ENCODE data around the gene TPCN2.
A peak's percentile ranks its signal among the peaks of the same experiment; 100 is the strongest.
"Not testable (repeated sequence)": the region's sequence is repeated elsewhere in the genome, so short reads cannot be mapped to it uniquely, and the experiment has no call there.

TPCN2 gene

DNA sequence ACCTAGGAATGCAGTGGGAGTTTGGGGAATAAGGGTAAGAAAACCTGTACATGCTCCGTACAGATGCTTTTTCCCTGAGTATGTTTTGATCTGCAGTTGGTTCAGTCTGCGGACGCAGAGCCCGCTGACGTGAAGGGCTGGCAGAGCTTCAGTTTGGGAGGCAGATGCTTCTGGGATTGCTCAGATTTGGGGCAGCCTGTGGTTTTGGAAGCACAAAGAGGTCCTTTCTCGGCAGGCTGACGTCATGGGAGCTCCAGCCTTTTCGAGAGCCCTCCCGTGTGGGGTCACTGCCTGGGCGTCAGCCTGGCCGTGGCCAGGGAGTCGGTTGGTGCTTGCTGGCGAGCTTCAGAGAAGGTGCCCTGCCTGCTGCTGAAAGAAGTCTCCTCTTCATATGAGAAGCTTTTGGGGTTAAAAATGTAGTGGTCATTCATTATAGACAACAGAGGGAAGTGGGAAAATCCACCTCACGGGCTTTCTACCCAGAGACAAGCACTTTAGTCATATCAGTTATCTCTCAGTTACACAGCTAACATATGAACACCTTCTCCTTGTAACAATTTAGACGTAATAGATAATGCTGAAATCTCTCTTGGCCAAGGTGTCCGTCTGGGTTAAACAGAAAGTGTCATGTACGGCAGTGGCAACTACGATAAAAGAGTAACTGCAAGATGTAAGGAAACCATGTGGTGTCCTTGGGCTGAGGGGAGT lies 26.8 kb downstream of the TPCN2 start:
- DNase-seq (ENCODE audit: low read depth in 3 of 3, low spot score in 1 of 3) = no peak

DNA sequence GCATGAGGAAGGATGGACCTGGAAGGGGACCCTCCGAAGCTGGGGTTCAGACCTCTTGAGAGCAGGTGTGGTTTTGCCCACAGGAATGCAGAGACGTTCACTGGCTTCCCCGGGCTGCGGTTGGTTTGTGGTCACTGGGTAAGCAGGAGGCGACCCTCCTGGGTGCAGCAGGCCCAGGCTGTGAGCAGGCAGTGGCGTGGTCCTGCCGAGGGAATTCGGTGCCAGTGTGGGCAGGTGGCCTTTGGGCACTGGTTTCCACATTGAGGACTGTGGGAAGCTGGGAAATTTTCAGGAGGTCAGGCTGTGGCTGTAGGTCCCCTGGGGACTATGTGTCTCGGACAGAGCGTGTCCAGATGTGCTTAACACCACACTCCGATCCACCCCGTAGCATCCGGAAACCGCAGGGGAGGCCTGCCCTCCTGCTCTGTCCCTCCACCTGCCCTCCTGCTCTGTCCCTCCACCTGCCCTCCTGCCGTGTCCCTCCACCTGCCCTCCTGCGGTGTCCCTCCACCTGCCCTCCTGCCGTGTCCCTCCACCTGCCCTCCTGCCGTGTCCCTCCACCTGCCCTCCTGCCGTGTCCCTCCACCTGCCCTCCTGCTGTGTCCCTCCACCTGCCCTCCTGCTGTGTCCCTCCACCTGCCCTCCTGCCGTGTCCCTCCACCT lies 27.5 kb downstream of the TPCN2 start:
- DNase-seq (ENCODE audit: low read depth in 3 of 3, low spot score in 1 of 3) = no peak

GRCh38 chr11:69076977-69077376 lies 28.2 kb downstream of the TPCN2 start:
- DNase-seq (ENCODE audit: low read depth in 3 of 3, low spot score in 1 of 3) = not testable (repeated sequence)

DNA sequence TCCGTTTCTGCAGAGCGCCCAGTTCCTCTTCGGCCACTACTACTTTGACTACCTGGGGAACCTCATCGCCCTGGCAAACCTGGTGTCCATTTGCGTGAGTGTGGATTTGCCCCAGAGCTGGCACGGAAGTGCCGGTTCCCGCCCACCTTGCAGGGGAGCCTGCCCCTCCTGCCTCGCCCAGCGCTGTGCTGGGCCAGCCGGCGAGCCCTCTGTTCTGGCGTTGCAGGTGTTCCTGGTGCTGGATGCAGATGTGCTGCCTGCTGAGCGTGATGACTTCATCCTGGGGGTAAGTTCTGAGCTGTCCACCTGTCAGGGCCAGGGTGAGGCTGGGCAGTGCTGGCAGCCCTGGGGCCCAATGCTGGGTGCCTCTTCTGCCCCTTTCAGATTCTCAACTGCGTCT lies 29.8 kb downstream of the TPCN2 start:
- DNase-seq (ENCODE audit: low read depth in 3 of 3, low spot score in 1 of 3) = no peak

DNA sequence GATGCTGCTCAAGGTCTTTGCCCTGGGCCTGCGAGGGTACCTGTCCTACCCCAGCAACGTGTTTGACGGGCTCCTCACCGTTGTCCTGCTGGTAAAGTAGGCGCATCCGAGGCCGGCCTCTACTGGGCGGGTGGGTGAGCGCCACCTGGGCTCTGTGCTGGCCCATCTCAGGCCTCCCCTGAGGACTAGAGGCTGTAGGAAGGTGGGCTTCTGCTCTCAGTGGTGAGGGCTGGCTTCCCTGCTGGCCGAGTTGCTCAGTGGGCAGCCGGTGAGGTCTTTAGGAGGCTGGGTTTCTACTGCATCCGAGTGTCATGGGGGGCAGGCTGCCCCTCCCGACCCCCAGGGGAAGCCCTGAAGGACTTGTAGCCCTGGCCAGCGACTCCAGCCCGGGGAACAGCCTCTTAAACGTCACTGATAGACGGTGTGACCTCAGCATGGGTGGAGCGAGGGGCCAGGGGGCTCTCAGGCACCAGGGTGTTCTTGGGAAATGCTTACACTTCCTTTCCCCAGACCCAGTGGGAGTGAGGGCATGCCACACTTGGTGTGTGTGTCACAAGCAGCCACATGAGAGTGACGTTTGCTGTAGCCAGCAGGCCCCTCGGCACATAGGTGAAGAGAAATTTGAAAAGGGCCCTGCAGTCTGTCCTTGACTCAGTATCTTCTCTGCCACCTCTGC lies 30.3 kb downstream of the TPCN2 start:
- no peak for DNase-seq (ENCODE audit: low read depth in 3 of 3, low spot score in 1 of 3)

- DNase-seq (ENCODE audit: low read depth in 3 of 3, low spot score in 1 of 3) = no peak
Observed at GRCh38 chr11:69079661-69080256, 31.0 kb downstream of the TPCN2 start.

DNA sequence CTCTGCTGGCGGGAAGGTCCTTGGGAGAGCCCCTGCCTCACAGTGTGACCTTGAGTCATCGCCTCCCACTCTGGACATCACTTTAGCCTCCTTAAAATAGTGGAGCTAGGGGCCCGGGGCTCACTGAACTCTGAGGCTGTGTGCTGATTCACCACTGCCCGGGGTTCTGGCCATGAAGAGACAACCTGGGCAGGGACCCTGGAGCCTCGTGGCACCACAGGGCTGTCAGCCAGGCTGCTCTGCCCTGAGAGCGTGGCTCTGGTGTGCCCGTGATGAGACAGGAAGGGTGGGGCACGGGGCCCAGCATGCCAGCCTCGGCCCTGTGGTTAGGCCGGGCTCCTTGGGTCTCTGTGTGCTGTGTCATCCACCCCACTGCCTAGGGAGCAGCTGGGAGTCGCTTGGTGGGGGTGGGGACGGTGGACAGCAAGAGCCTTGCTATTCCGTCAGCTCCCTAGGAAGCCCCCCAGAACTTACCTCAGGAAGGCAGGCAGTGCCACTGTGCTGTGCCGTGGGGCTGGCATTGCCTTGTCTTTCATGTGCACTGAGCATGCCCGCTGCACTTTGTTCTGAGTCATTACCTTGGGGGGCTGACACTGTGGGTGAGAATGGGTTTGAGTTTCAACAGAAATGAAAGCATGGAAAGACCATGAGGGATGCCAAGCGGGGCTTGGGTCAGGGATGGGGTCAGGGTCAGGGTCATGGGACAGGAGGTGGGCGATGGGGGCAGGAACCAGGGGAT lies 31.7 kb downstream of the TPCN2 start:
- DNase-seq (ENCODE audit: low read depth in 3 of 3, low spot score in 1 of 3) = no peak

- no peak for DNase-seq (ENCODE audit: low read depth in 3 of 3, low spot score in 1 of 3)
Observed at GRCh38 chr11:69081180-69081579, 32.4 kb downstream of the TPCN2 start.

DNA sequence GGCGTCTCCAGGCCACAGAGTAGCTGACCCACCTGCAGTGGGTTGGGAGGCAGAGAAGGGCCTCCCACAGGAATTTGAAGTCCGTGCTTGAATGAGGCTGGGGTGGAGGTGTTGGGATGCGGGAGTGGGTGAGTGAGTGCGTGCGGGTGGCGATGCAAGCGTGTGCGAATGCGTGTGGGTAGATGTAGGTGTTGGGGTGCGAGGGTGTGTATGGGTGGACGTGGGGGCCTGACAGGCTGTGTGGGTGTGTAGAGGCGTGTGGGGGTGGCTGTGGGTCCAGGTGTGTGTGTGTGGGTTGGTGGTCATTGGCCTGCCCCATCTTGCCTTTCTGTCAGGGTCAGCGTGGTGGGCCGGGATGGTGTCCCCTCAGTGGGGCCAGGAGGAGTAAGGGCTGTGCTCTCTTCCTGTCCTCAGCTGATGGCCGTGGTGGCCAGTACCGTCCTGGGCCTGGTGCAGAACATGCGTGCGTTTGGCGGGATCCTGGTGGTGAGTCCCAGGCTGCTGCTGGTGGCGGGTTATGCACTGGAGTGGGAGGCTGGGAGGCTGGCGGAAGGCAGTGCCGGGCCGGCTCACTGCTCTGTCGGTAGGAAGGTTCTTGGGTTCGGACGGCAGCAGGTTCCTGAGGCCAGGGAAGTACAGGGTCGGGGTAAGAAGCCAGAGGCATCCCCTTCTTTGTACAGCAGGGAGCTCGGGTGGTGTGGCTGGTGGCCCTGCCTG lies 35.0 kb downstream of the TPCN2 start:
- no peak for DNase-seq (ENCODE audit: low read depth in 3 of 3, low spot score in 1 of 3)

DNA sequence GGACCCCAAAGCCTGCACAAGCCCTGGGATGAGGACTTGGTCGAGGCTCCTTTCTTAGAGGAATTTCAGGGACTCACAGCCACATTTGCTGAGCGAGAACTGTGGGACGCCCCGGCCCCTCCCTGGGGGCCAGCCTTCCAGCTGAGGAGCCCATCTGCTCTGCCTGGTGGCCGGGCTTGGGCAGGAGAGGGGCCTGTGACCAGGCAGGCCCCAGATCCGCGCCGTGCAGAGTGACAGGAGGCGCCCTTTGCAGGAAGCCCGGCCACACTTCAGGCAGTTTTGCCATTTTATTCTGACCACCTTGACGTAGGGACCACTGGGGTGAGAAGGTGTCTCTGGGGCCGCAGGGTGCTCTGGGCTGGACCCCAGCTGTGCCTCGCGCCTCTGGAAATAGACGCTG lies 35.6 kb downstream of the TPCN2 start:
- no peak for DNase-seq (ENCODE audit: low read depth in 3 of 3, low spot score in 1 of 3)

- no peak for DNase-seq (ENCODE audit: low read depth in 3 of 3, low spot score in 1 of 3)
Observed at GRCh38 chr11:69085490-69086095, 36.9 kb downstream of the TPCN2 start.

- DNase-seq (ENCODE audit: low read depth in 3 of 3, low spot score in 1 of 3) = no peak
Observed at GRCh38 chr11:69086152-69087132, 37.7 kb downstream of the TPCN2 start.

- no peak for DNase-seq (ENCODE audit: low read depth in 3 of 3, low spot score in 1 of 3)
Observed at GRCh38 chr11:69087133-69087524, 38.4 kb downstream of the TPCN2 start.

DNA sequence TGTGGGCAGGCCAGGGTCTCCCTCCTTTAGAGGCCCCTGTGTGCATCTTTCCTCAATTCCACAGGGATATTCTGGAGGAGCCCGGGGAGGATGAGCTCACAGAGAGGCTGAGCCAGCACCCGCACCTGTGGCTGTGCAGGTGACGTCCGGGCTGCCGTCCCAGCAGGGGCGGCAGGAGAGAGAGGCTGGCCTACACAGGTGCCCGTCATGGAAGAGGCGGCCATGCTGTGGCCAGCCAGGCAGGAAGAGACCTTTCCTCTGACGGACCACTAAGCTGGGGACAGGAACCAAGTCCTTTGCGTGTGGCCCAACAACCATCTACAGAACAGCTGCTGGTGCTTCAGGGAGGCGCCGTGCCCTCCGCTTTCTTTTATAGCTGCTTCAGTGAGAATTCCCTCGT lies 39.1 kb downstream of the TPCN2 start:
- no peak for DNase-seq (ENCODE audit: low read depth in 3 of 3, low spot score in 1 of 3)

- DNase-seq (ENCODE audit: low read depth in 3 of 3, low spot score in 1 of 3) = peak in 2 of 3 donors; percentile 11 to 17
Observed at GRCh38 chr11:69088676-69089146, 40.0 kb downstream of the TPCN2 start.

GRCh38 chr11:69089258-69089657 lies 40.5 kb downstream of the TPCN2 start:
- no peak for DNase-seq (ENCODE audit: low read depth in 3 of 3, low spot score in 1 of 3)

DNA sequence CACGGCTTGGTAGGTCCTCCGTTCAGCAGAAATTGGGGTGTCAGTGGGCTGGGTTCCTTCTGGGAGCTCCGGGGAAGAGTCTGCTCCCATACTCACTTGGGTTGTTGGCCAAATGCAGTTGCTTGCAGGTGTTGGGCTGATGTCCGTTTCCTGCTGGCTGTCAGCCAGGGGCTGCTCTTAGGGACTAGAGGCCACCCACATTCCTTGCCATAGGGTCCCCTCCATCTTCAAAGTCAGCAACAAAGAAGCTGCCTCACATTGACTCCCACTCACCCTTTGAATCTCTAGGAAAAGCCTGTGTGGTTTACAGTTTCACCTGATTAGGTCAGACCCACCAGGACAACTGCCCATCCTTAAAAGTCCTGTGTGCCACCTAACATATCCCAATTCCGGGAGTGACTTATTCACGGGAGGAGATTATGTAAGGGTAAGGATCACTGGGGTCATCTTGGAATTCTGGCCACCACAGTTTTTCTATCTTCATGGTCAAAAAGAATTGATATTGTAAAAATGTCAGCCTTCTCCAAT lies 43.0 kb downstream of the TPCN2 start:
- no peak for DNase-seq (ENCODE audit: low read depth in 3 of 3, low spot score in 1 of 3)

DNA sequence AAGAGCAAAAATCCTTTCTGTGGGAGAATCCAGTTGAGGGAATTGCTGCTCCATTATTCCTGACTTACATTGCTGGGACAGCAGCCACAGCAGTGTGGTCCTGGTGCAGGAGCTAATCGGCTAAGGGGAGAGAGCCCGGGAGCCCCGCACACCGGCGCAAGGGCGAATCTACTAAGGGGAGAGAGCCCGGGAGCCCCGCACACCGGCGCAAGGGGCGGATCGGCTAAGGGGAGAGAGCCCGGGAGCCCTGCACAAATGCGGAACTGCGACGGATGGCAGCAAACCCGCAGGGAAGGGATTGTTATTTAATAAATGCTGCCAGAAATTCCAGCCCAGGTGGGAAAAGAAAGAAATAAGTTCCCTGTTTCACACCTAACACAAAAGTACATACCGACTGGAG lies 43.5 kb downstream of the TPCN2 start:
- no peak for DNase-seq (ENCODE audit: low read depth in 3 of 3, low spot score in 1 of 3)

DNA sequence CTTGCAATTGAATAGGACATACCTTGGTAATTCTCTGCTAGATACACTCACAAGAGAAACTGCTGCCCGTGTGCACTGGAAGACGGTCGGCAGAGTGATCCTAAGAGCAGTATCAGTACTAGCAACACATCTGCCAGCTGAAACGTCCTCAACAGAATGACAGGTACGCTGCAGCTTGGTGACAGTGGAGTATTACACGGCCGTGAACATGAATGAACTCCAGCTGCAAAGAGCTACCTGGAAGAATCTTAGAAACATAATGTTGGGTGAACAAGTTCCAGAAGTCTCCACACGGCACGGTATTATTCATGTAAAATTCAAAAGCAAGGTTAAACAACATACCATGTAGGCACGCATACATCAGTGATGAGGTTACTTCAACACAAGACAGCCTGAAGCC lies 44.4 kb downstream of the TPCN2 start:
- no peak for DNase-seq (ENCODE audit: low read depth in 3 of 3, low spot score in 1 of 3)

Measured in stimulated activated CD4-positive, alpha-beta T cell treated with anti-CD3 and anti-CD28 coated beads, TNF-alpha, amount 100 ng/mL, for 1 hour (primary cell).